HG03565 (cell line): ENCODE results near the gene ELF1.
"Not testable (repeated sequence)": the region's sequence is repeated elsewhere in the genome, so short reads cannot be mapped to it uniquely, and the experiment has no call there.

Experiments
- ATAC-seq: cut with Tn5 transposase; IDR thresholded peaks from one replicate; pipeline ENCODE4 v1.9.1; 2021; ENCODE audit warnings: mild to moderate bottlenecking, moderate library complexity; ENCODE audit not compliant: unreplicated experiment

Gene ELF1

GRCh38 chr13:41048640-41049039 lies 29.5 kb upstream of the ELF1 start:
- no peak for ATAC-seq

- ATAC-seq, result not testable (repeated sequence)
Measured at GRCh38 chr13:41042419-41042818, 23.3 kb upstream of the ELF1 start.

GRCh38 chr13:41040584-41041334 lies 21.6 kb upstream of the ELF1 start:
- ATAC-seq, result no peak

- ATAC-seq, result no peak
Measured at GRCh38 chr13:41039746-41040145, 20.6 kb upstream of the ELF1 start.

GRCh38 chr13:41036557-41036956 lies 17.4 kb upstream of the ELF1 start:
- ATAC-seq, result not testable (repeated sequence)

DNA sequence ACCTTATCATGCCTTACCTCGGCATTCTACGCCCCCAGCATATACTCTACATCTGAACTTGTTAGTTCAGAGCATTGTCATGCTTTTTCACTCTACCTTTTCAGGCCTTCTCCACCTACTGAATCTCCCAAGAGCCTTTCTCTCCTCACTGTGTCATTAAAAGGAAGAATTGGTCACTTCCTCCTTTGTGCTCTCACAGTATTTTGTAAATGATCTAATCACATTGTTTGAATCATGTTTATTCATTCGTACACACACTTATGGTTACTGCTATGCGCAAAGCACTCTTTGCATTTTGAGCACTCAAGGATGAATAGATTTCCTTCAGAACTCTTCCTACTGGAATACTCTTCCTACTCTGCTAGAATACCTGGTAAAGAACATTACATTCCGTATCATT lies 15.8 kb upstream of the ELF1 start:
- ATAC-seq, result no peak

GRCh38 chr13:41034382-41034781 lies 15.3 kb upstream of the ELF1 start:
- no peak for ATAC-seq

GRCh38 chr13:41032691-41033376 lies 13.7 kb upstream of the ELF1 start:
- ATAC-seq, result no peak

- no peak for ATAC-seq
Measured at GRCh38 chr13:41029629-41030028, 10.5 kb upstream of the ELF1 start.

DNA sequence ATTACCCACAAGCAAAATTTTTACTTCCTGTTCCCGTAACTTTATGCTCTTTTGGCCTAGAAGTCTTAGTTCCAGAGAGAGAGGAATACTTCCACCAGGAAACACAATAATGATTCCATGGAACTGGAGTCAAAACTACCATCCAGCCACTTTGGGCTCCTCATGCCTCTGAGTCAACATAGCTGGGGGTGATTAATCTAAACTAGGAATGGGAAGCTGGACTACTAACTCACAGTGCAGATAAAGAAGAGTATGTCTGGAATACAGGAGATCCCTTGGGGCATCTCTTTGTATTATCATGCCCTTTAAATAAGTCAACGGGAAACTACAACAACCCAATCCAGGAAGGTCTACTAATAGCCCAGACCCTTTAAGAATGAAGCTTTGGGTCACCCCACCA lies 8.9 kb upstream of the ELF1 start:
- ATAC-seq, result no peak

DNA sequence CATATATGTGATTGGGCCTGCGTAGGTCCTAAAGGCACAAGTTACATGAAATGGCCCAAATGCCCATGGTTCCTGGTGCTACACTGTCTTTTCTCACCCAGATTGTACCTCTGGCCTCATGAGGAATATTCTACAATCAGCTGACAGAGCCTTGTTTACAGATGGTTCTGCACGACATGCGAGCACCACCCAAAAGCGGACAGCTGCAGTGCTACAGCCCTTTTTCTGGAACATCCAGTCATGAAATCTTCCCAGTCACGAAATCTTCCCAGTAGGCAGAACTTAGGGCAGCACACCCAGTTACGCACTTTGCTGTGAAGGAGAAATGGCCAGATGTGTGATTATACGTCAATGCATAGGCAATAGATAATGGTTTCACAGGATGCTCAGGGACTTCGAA lies 7.7 kb upstream of the ELF1 start:
- no peak for ATAC-seq

DNA sequence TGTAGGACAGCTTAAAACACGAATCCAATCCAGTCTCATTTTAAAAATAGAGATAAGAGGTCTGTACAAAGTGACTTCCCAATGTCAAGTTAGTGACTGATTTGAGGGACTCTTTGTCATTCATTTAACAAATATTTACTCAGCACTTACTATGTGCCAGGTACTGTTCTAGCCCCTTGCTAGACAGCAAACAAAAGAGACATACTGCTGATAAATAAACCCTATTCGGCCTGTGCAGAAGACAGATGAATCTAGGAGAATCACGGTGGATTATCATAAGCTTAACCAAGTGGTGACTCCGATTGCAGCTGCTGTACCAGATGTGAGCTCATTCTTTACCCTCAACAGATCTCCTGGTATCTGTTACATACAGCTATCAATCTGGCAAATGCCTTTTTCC lies 6.4 kb upstream of the ELF1 start:
- ATAC-seq, result no peak

GRCh38 chr13:41019578-41020347 lies 647 bp upstream of the ELF1 start:
- ATAC-seq, result no peak

GRCh38 chr13:41018602-41018948 lies 541 bp downstream of the ELF1 start:
- no peak for ATAC-seq

DNA sequence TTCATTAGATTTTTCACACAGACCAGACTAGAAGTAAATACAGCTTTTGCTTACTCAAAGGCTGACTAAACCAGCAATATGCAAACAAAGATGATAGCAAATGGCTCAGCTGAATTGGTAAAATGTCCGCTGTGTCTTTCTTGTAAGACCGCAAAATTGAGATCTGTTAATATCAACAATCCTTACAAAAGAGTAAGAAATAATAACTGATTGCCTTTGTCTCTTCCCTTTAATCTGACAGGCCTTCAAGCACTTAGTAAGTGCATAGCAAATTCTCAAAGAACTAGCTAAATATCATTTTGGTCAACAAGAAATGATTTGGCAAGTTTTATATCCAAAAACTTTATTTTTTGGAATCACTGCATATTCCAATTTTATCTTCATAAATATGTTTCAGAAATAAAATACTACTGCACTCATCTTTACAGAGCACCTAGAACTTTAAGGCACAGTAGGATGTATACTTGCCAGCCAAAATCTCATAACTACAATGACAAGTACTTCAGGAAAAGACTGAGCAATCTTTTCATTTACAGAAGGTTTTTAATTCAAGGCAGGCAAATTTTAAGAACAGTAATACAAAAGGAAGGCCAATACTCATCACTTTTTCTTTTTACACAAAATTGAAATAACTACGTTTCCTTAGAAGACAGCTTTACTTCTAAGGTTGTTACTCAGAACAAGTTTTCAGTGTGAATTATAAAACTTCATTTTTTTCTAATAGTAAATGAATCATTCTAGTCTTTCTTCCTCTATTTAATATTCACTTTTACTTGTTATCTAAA lies 1.1 kb downstream of the ELF1 start:
- ATAC-seq, result no peak

DNA sequence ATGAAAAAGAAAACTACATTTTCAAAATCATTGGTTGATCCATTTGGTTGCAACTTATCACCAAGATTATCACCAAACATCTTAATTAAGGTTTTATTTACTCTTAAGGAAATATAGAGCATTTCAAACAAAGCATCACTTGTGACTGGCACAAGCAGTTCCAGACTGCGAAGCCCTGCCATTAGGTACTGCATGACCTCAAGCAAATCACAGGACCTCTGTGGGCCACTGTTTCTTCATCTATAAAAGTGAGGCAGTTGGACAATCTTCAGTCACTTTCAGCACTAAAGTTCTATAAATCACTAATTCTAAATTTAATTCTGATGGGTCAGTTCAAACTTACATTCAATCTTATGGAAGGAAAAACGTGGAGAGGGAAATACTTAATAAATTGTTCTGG lies 2.0 kb downstream of the ELF1 start:
- no peak for ATAC-seq

GRCh38 chr13:41015920-41016319 lies 3.2 kb downstream of the ELF1 start:
- no peak for ATAC-seq

DNA sequence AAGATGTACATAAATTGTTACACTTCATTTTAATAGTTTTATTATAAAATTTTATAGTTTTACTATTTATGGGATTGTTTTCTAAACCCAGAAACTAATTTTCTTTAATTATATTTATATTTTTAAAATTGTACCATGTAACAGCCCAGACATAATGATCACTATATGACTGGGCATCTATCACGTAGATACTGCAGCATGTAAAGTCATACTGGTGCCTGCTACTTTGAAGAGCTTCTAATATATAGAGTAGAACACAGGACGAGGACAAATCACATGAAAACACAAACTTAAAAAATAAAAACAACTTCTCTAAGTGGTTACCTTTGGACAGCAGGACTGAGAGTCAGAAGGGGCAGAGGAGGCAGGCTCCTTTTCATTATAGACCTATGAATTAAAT lies 5.3 kb downstream of the ELF1 start:
- no peak for ATAC-seq

DNA sequence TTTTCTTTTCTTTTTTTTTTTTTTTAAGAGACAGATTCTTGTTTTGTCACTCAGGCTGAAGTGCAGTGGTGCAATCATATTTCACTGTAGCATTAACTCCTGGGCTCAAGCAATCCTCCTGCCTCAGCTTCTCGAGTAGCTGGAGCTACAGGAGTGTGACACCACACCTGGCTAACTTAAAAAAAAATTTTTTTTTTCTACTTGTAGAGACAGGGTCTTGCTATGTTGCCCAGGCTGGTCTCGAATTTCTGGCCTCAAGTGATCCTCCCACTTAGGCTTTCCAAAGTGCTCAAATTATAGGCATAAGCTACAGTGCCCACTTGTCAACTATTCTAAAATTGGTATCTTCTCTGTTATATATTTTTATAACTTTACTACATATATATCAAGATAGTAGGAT lies 6.6 kb downstream of the ELF1 start:
- ATAC-seq, result no peak

DNA sequence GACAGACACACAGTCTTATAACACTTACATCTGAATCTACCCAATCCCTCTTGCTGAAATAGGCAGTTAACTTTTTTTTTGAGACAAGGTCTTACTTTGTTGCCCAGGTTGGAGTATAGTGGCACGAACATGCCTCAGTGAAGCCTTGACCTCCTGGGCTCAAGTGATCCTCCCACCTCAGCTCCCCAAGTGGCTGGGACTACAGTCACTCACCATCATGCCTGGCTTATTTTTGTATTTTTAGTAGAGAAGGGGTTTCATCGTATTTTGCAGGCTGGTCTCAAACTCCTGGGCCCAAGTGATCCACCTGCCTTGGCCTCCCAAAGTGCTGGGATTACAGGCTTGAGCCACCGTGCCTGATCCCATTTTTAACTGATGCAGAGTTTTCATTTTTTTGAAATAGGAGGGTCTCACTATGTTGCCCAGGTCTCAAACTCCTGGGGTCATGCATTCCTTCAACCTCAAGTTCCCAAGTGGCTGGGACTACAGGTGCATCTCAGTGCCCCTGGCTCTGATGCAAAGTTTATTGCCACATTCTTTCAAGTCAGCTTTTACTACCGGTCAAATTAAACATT lies 7.6 kb downstream of the ELF1 start:
- no peak for ATAC-seq
